GM19240 (cell line): ENCODE results near the gene MAP3K4.

Experiments
- DNase-seq: peaks from one replicate; pipeline ENCODE4 v3.0.0; 2011; ENCODE audit warnings: low spot score; ENCODE audit not compliant: insufficient read length

The MAP3K4 gene

GRCh38 chr6:161037873-161038228 lies 46.3 kb downstream of the MAP3K4 start:
- no peak for DNase-seq

- no peak for DNase-seq
Measured at GRCh38 chr6:161038229-161039031, 46.9 kb downstream of the MAP3K4 start.

- no peak for DNase-seq
Measured at GRCh38 chr6:161041274-161041673, 49.7 kb downstream of the MAP3K4 start.

DNA sequence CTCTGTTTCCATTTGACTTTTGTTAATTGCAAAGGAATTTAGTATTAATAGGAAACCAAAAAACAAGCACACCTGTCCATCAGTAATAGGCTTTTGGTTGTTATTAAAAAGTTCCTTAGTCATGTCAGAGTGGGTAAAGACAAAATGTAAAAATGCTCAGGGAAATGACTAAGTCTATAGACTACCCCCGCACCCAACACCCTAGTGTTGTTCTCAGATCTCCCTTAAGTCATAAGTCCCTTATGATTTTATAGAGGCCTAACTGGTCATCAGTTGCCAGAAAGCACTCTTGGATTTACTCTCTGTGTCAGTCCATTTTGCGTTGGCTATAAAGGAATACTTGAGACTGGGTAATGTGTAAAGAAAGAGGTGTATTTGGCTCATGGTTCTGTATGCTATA lies 52.8 kb downstream of the MAP3K4 start:
- no peak for DNase-seq

DNA sequence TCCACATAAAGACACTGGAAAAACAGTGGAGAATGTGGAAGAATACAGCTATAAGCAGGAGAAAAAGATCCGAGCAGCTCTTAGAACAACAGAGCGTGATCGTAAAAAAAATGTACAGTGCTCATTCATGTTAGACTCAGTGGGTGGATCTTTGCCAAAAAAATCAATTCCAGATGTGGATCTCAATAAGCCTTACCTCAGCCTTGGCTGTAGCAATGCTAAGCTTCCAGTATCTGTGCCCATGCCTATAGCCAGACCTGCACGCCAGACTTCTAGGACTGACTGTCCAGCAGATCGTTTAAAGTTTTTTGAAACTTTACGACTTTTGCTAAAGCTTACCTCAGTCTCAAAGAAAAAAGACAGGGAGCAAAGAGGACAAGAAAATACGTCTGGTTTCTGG lies 57.1 kb downstream of the MAP3K4 start:
- DNase-seq = no peak

- DNase-seq = no peak
Measured at GRCh38 chr6:161050134-161050765, 58.7 kb downstream of the MAP3K4 start.

DNA sequence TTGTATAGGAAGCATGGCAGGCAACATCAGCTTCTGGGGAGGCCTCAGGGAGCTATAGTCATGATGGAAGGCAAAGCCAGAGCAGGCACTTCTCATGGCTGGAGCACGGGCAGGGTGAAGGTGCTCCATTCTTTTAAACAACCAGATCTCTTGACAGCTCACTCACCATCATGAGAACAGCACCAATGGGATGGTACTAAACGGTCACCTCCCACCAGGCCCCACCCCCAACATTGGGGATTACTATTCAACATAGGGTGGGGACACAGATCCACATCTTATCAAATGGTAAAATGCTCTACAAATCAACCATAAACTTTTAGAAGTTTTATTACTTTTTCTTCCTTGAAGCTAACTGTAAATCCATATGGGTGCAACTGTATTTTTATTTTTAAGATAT lies 61.5 kb downstream of the MAP3K4 start:
- DNase-seq = no peak

GRCh38 chr6:161054876-161055275 lies 63.3 kb downstream of the MAP3K4 start:
- DNase-seq = no peak

- no peak for DNase-seq
Measured at GRCh38 chr6:161056451-161056850, 64.9 kb downstream of the MAP3K4 start.

- no peak for DNase-seq
Measured at GRCh38 chr6:161057103-161058091, 65.8 kb downstream of the MAP3K4 start.

DNA sequence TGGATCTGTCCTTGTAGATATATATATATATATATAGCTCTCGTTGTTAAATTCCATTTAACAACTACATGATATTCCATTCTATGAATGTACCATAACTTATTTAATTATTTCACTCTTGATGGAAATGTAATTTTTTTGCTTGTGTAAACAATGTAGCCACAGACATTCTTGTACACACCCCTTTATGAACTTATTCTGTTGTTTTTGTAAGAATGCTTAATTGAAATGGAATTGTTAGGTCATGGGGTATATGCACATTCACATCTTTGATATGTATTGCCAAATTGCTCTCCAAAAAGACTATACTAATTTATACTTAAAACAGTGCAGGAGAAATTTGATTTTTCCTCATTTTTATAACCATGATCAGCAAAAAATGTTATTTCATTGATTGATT lies 67.2 kb downstream of the MAP3K4 start:
- DNase-seq = no peak

- DNase-seq = no peak
Measured at GRCh38 chr6:161061576-161061975, 70.0 kb downstream of the MAP3K4 start.

DNA sequence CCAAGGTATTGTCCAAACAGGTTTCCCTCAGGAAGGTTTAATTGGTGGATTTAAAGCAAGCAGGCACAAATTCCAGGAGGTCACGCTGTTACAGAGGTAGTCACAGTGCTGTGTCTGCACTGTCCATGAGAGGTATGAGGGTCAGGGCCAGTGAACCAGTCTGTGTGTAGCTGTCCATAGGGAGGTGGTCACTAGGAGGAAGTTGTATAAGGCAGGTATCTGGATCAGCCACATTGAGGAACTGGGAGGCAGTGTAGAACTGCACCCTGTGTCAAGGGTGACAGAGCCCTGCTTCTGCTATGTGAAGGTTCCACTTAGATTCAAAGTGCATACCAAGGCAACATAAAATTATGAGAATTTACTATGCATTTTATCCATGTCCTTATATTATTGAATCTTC lies 73.3 kb downstream of the MAP3K4 start:
- DNase-seq = no peak

DNA sequence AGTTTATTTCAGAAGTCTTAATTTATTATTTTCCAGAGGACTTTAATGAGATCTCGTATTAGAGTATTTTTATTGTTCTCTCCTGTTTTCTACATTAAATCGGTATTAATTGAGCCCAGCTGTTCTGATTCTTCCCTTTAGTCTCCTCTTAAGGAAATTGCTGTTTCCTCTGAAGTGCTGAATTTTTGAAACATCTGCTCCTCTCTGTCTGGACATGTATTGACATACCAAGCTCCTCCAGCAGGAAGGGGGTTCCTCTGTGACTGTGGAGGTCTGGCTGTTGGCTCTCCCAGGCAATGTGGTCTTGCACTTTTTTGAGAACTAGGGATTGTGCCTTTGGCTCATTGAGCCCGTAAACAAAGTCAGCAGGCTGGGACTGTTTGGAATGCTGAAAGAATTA lies 74.9 kb downstream of the MAP3K4 start:
- no peak for DNase-seq

DNA sequence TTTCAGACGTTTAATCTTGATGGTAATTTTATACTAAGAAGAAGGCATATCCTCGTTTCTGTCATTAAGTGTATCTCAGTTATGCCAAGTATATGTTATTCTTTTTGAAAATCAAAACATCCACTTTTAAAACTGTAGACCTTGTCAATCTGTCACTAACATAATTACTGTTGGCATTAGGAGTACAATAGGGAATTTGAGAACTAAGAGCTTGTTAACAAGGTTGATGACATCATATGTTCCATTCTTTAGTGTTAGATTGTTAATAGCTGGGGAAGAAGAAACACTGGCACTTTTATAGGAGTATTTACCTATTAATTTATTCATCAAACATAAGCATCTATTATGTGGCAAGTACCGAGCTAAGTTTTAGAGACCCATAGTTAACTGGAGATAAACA lies 76.2 kb downstream of the MAP3K4 start:
- DNase-seq = no peak

- DNase-seq = no peak
Measured at GRCh38 chr6:161068321-161068741, 76.8 kb downstream of the MAP3K4 start.

DNA sequence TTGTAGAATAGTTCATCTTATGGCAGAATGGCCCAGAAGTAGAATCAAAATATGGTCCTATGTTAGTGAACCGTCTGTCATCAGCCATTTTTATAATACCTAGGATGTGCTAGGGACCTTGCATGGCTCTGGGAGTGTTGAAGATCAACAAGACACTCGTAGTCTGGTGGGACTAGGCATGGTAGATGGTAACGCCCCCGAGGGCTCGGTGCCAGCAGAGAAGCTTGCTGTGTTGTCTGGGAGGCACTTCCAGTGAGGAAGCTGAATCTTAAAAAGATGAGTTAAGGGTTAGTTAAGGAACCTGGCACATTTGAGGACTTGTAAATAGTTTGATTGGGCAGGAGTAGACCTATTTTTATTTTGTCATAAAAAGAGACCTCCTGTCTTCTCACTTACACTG lies 82.4 kb downstream of the MAP3K4 start:
- no peak for DNase-seq

DNA sequence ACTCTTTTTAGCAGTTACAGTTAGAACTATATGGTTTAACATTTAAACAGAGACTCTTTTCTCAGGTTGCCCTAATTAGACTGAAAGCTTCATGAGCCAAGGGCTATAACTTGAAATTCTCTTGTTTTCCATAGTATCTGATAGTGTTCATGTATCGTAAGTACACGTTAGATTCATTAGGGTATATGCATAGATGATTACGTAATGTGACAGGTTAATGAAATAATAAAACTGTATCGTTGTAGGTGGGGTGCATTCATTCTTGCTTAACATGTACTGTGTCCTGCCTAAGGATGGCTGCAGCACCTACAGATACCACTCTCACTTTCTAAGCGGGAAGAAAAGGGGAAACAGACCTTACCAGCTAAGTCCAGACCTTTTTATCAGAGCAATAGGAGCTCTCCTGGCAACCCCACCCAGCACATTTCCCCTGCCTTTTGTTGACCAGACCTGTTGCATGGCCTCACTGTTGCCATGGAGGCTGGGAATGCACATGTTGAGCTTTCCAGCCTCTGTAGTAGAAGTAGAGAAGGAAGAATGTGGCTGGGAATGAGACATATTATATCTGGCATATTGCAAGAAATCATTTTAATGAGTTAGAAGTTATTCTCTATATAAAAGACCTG lies 83.0 kb downstream of the MAP3K4 start:
- no peak for DNase-seq

GRCh38 chr6:161076181-161076677 lies 84.7 kb downstream of the MAP3K4 start:
- no peak for DNase-seq

GRCh38 chr6:161079566-161080262 lies 88.1 kb downstream of the MAP3K4 start:
- DNase-seq = no peak
